HG03432 (cell line): ENCODE results near the gene RARA.
A peak's percentile ranks its signal among the peaks of the same experiment; 100 is the strongest.

Experiments used
- ATAC-seq: cut with Tn5 transposase; IDR thresholded peaks from one replicate; pipeline ENCODE4 v1.9.1; 2021; ENCODE audit warnings: mild to moderate bottlenecking, moderate library complexity; ENCODE audit not compliant: unreplicated experiment

The RARA gene

GRCh38 chr17:40315678-40316570, 6.9 kb downstream of the RARA start:
- ATAC-seq: no peak

GRCh38 chr17:40316571-40317344, 7.8 kb downstream of the RARA start:
- ATAC-seq: no peak

- no peak for ATAC-seq
Observed at GRCh38 chr17:40317345-40317873, 8.4 kb downstream of the RARA start.

- ATAC-seq: peak; percentile 53
Observed at GRCh38 chr17:40317880-40318829, 9.2 kb downstream of the RARA start.

- no peak for ATAC-seq
Observed at GRCh38 chr17:40318830-40319391, 9.9 kb downstream of the RARA start.

- ATAC-seq: no peak
Observed at GRCh38 chr17:40319651-40320540, 10.9 kb downstream of the RARA start.

GRCh38 chr17:40320756-40321523, 12.0 kb downstream of the RARA start:
- ATAC-seq: no peak

GRCh38 chr17:40321524-40321929, 12.5 kb downstream of the RARA start:
- no peak for ATAC-seq

GRCh38 chr17:40321961-40322357, 13.0 kb downstream of the RARA start:
- no peak for ATAC-seq

GRCh38 chr17:40322358-40323315, 13.7 kb downstream of the RARA start:
- ATAC-seq: peak; percentile 35

- no peak for ATAC-seq
Observed at GRCh38 chr17:40323391-40324381, 14.7 kb downstream of the RARA start.

- ATAC-seq: no peak
Observed at GRCh38 chr17:40325156-40326013, 16.4 kb downstream of the RARA start.

GRCh38 chr17:40326014-40326831, 17.2 kb downstream of the RARA start:
- no peak for ATAC-seq

- no peak for ATAC-seq
Observed at GRCh38 chr17:40326832-40327199, 17.8 kb downstream of the RARA start.
